ENCODE data around the gene TCERG1L.
"Not testable (repeated sequence)": the region's sequence is repeated elsewhere in the genome, so short reads cannot be mapped to it uniquely, and the experiment has no call there.

Gene TCERG1L

GRCh38 chr10:131168238-131168875, 143.2 kb downstream of the TCERG1L start:
- no peak for DNase-seq (ENCODE audit: low read depth in 1 of 2, low spot score in 1 of 2)

- DNase-seq (ENCODE audit: low read depth in 1 of 2, low spot score in 1 of 2) = no peak
These were observed 144.3 kb downstream of the TCERG1L start for GRCh38 chr10:131167036-131167860.

- DNase-seq (ENCODE audit: low read depth in 1 of 2, low spot score in 1 of 2) = no peak
These were observed 145.0 kb downstream of the TCERG1L start for GRCh38 chr10:131166486-131166885.

GRCh38 chr10:131165092-131165491, 146.4 kb downstream of the TCERG1L start:
- no peak for DNase-seq (ENCODE audit: low read depth in 1 of 2, low spot score in 1 of 2)

GRCh38 chr10:131162866-131163843, 148.4 kb downstream of the TCERG1L start:
- no peak for DNase-seq (ENCODE audit: low read depth in 1 of 2, low spot score in 1 of 2)

- DNase-seq (ENCODE audit: low read depth in 1 of 2, low spot score in 1 of 2) = no peak
These were observed 149.3 kb downstream of the TCERG1L start for GRCh38 chr10:131162211-131162610.

GRCh38 chr10:131161087-131161486, 150.4 kb downstream of the TCERG1L start:
- DNase-seq (ENCODE audit: low read depth in 1 of 2, low spot score in 1 of 2) = no peak

GRCh38 chr10:131160219-131160875, 151.2 kb downstream of the TCERG1L start:
- no peak for DNase-seq (ENCODE audit: low read depth in 1 of 2, low spot score in 1 of 2)

GRCh38 chr10:131159771-131160170, 151.8 kb downstream of the TCERG1L start:
- no peak for DNase-seq (ENCODE audit: low read depth in 1 of 2, low spot score in 1 of 2)

- no peak for DNase-seq (ENCODE audit: low read depth in 1 of 2, low spot score in 1 of 2)
These were observed 152.8 kb downstream of the TCERG1L start for GRCh38 chr10:131158695-131159094.

GRCh38 chr10:131157899-131158298, 153.6 kb downstream of the TCERG1L start:
- DNase-seq (ENCODE audit: low read depth in 1 of 2, low spot score in 1 of 2) = no peak

GRCh38 chr10:131155876-131156230, 155.7 kb downstream of the TCERG1L start:
- DNase-seq (ENCODE audit: low read depth in 1 of 2, low spot score in 1 of 2) = no peak

GRCh38 chr10:131155218-131155875, 156.2 kb downstream of the TCERG1L start:
- DNase-seq (ENCODE audit: low read depth in 1 of 2, low spot score in 1 of 2) = no peak

- DNase-seq (ENCODE audit: low read depth in 1 of 2, low spot score in 1 of 2) = no peak
These were observed 157.1 kb downstream of the TCERG1L start for GRCh38 chr10:131154306-131155025.

GRCh38 chr10:131152456-131152855, 159.1 kb downstream of the TCERG1L start:
- not testable (repeated sequence) for DNase-seq (ENCODE audit: low read depth in 1 of 2, low spot score in 1 of 2)

- DNase-seq (ENCODE audit: low read depth in 1 of 2, low spot score in 1 of 2) = no peak
These were observed 161.4 kb downstream of the TCERG1L start for GRCh38 chr10:131150126-131150525.

- DNase-seq (ENCODE audit: low read depth in 1 of 2, low spot score in 1 of 2) = no peak
These were observed 161.9 kb downstream of the TCERG1L start for GRCh38 chr10:131149586-131149985.

- no peak for DNase-seq (ENCODE audit: low read depth in 1 of 2, low spot score in 1 of 2)
These were observed 162.4 kb downstream of the TCERG1L start for GRCh38 chr10:131149111-131149510.

GRCh38 chr10:131148270-131148669, 163.3 kb downstream of the TCERG1L start:
- DNase-seq (ENCODE audit: low read depth in 1 of 2, low spot score in 1 of 2) = no peak

Measured in stimulated activated CD4-positive, alpha-beta T cell treated with anti-CD3 and anti-CD28 coated beads, Interleukin-15, amount 100 ng/mL, for 1 hour (primary cell).